GM19238 (cell line): Measurements from ENCODE around the gene MARK3.

Source experiments
- DNase-seq: peaks from one replicate; pipeline ENCODE4 v3.0.0; 2011; ENCODE audit warnings: low spot score; ENCODE audit not compliant: insufficient read length

The MARK3 gene

DNA sequence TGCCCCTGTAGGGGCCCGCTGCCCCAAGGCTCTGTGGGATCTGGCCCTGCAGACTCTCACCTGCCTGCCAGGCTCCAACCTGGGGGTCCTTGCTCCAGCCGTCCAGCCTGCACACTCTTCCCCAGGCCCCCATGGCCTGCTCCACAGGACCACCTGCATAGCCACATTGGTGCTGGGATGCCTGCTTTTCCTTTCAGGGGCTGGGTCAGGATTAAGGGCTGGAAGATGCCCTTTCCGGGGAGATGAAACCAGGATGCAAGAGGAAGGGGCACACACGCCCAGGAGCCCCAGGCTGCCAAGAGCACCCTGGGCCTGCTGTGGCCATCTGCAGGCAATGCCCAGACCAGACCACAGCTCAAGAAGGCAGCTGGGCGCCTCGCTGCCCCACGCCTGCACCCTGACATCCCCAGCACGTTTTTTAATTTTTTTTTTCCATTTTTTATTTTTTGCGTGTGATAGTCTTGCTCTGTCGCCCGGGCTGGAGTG, 162.3 kb downstream of the MARK3 start:
- DNase-seq, result no peak

DNA sequence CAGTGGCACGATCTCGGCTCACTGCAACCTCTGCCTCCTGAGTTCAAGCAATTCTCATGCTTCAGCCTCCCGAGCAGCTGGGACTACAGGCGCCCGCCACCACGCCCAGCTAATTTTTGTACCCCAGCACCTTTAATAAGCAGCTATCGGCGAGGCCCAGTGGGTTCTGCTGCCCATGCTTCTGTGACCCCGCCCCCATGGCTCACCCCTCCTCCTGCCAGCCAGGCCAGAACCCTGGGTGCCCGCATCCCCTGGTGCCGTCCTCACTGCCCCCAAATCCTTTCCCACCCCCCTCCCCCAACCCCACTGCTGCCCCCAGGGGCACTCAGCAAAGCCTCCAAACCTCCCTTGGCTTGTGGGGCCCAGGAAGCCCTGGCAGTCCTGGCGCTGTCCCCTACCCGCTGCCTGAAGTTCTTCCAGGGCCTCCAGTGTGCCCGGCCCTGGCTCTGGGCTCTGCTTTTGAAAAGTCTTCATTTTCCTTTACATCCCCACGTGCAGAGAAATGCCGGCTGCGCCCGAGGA, 162.8 kb downstream of the MARK3 start:
- DNase-seq, result no peak

- no peak for DNase-seq
These were observed 163.5 kb downstream of the MARK3 start for GRCh38 chr14:103548463-103549351.

DNA sequence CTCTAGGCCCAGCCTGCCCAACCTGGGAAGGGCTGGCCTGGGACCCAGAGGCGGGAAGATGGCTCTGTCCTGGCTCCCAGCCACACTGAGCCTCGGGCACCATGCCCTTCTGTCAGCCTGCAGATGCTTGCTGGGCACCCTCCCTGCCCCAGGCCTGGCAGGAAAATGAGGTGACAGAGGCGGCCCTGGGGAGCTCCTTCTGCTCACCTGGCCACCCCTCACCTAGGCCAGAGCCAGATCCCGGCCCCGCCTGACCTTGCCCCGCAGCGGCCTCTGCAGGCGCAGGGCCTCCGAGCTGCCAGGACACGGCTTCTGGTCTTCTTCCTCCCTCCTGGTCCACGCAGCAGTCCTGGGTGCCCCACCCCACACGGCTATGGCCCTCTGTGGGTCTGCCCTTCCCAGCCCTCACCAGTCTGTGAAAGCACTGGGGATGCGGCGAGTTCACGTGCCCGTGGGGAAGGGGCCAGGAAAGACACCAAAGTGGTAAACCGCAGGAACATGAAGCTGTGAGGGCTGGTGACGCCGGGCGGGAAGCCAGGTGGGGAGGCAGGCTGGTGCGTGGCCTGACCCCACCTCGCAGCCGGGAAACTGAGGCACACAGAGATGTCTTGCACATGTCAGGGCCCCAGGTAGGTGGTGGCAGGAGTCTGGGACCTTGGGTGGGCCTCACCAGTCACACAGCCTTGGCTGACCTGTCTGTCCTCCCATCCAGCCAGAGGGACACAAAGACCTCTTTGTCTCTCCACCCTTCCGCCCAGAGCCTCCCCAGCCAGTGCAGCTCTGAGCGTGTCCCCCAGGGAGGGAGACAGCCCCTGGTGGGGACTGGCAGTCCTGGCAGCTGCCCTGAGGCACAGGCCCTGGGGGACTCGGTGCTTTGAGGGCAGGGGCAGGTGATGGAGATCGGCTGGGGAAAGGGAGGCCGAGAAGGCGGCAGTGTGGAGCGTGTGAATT, 164.4 kb downstream of the MARK3 start:
- no peak for DNase-seq

DNA sequence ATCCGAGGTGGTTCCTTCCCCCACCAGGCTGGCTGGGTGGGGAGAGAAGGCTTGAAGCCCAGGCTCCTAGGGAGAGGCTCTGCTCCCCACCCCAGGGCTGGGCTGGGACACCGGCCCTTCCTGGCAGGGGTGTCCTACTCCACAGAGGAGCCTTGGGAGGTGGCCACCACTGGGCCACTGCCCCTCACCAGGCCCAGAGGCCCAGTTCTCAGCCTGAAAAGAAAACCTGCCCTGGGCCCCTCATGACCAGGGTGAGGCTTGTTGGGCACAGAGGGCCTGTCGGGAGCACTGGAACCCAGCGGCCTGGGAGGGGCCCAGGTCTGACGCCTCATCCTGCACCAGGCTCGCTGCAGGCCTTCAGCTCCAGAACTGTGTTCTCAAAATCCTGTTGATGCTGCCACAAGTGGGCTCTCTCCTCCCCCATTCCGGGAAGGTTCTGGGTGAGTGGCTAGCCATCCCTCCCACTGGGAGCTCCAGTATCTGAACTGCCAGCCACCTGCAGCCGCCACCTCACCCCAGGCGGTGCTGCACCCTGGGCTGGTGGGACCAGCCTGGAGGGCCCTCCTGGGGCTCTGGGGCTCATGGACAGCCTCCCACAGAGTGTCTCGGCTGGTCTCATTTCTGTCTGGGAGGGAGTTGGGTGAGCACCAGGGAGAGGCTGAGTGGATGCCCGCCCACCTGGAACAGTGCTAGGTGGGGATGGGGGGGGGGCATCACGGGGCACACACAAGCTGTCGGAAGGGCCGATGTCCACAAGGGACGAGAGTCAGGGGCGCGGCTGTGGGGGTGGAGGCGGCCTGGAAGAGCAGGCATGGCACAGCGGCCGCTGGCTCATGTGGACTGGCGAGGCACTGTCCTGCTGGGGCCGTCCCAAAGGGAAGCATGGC, 165.5 kb downstream of the MARK3 start:
- no peak for DNase-seq

DNA sequence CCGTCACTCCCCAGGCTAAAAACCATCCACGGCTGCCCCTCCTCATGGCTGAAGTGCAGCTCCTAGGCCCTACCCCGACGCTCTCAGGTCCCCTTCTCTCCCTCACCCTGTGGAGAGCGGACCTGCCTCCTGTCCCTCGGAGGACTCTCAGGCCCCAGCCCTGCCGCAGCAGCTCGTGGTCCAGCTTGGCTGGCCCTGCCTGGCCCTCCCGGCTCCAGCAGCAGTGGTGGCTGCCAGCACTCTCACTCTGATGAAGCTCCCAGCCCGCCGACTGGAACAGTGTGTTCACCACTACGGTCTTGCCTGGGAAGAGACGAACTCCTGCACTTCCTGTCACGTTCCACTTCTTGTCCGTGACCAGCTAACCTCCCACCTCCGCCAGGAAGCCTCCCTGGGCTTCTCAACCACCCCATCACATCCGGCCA, 166.1 kb downstream of the MARK3 start:
- no peak for DNase-seq

GRCh38 chr14:103552011-103552845, 167.0 kb downstream of the MARK3 start:
- no peak for DNase-seq

GRCh38 chr14:103552846-103553210, 167.6 kb downstream of the MARK3 start:
- no peak for DNase-seq
